ENCODE measurements around the gene USP3. TPM values are rescaled to one million over a fixed set of nuclear protein-coding genes. Genes with fewer than 3 reads are reported as not detected.

USP3 gene
- polyA plus RNA-seq, 1 of the 3 experiments (the other 2 are of a cell fraction): 9.3 TPM

GRCh38 chr15:63519041-63519440 lies 14.6 kb downstream of the USP3 start:
- Histone ChIP-seq H3K9me2 (no peaks in the 10 kb centered on the region), H3K4me1 (ENCODE audit: control insufficient read depth in 1 of 2, insufficient read depth in 2 of 2, low read depth in 1 of 2, low read length in 1 of 2) (peaks cover 8 to 39% of the 10 kb centered on the region in 2 experiments; a peak in 3 of 4 replicates), H3K79me2 (ENCODE audit: insufficient read depth) (peaks cover 100% of the 10 kb centered on the region), H3K4me2 (no peak overlapping the region), H2AFZ (ENCODE audit: low read depth) (no peak overlapping the region), H3K9me3 (no peaks in the 10 kb centered on the region), H3K9ac (no peak overlapping the region), H3K27me3 (ENCODE audit: insufficient read depth) (no peaks in the 10 kb centered on the region), H3K27ac (ENCODE audit: low read depth in 2 of 2, low read length in 1 of 2) (no peak overlapping the region), H3K36me3 (replicated peaks in 1 of 2; ENCODE audit: control insufficient read depth in 1 of 2, insufficient read depth in 2 of 2, low read length in 1 of 2) (no peaks in the 10 kb centered on the region), H4K20me1 (ENCODE audit: insufficient read depth) (peaks cover 76% of the 10 kb centered on the region), H3K4me3 (ENCODE audit: low read depth in 2 of 2, low read length in 1 of 2) (no peak overlapping the region), H3F3A (replicated peaks; ENCODE audit: insufficient read depth) (peaks cover 3% of the 10 kb centered on the region)
- TF ChIP-seq IRF3 (IDR thresholded peaks at IDR 0.05; ENCODE audit: low read depth, low read length): no peak
- no peak for TF ChIP-seq FOXM1 (IDR thresholded peaks at IDR 0.05; ENCODE audit: low read depth)
- no peak for TF ChIP-seq EZH2phosphoT487 (IDR thresholded peaks at IDR 0.05; ENCODE audit: borderline replicate concordance, low read depth)
- TF ChIP-seq, protein P1, sequence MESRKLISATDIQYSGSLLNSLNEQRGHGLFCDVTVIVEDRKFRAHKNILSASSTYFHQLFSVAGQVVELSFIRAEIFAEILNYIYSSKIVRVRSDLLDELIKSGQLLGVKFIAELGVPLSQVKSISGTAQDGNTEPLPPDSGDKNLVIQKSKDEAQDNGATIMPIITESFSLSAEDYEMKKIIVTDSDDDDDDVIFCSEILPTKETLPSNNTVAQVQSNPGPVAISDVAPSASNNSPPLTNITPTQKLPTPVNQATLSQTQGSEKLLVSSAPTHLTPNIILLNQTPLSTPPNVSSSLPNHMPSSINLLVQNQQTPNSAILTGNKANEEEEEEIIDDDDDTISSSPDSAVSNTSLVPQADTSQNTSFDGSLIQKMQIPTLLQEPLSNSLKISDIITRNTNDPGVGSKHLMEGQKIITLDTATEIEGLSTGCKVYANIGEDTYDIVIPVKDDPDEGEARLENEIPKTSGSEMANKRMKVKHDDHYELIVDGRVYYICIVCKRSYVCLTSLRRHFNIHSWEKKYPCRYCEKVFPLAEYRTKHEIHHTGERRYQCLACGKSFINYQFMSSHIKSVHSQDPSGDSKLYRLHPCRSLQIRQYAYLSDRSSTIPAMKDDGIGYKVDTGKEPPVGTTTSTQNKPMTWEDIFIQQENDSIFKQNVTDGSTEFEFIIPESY (IDR thresholded peaks at IDR 0.05; ENCODE audit: borderline replicate concordance, low read depth): no peak
- no peak for TF ChIP-seq SMC3 (IDR thresholded peaks at IDR 0.05; ENCODE audit: low read depth, low read length)
- TF ChIP-seq NFIC (IDR thresholded peaks at IDR 0.05; ENCODE audit: borderline replicate concordance): no peak
- no peak for TF ChIP-seq RFX5 (IDR thresholded peaks at IDR 0.05; ENCODE audit: low read length)
- TF ChIP-seq PBX3 (IDR thresholded peaks at IDR 0.05): no peak
- TF ChIP-seq TCF12 (IDR thresholded peaks at IDR 0.05): no peak
- no peak for TF ChIP-seq CHD2 (IDR thresholded peaks at IDR 0.05; ENCODE audit: low read length, partially characterized antibody)
- TF ChIP-seq, protein P2, sequence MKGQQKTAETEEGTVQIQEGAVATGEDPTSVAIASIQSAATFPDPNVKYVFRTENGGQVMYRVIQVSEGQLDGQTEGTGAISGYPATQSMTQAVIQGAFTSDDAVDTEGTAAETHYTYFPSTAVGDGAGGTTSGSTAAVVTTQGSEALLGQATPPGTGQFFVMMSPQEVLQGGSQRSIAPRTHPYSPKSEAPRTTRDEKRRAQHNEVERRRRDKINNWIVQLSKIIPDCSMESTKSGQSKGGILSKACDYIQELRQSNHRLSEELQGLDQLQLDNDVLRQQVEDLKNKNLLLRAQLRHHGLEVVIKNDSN (IDR thresholded peaks at IDR 0.05; ENCODE audit: borderline replicate concordance, low read depth): no peak
- no peak for TF ChIP-seq TEAD4 (IDR thresholded peaks at IDR 0.05; ENCODE audit: borderline replicate concordance, insufficient read depth)
- TF ChIP-seq SIN3A (IDR thresholded peaks at IDR 0.05; ENCODE audit: borderline replicate concordance, low read depth, low read length): no peak
- no peak for TF ChIP-seq EP300 (IDR thresholded peaks at IDR 0.05; ENCODE audit: borderline replicate concordance in 1 of 2, low read depth in 1 of 2, low read length in 1 of 2)
- no peak for TF ChIP-seq FOSL2 (IDR thresholded peaks at IDR 0.05; ENCODE audit: borderline replicate concordance, low read depth)
- TF ChIP-seq RAD21 (IDR thresholded peaks at IDR 0.05; ENCODE audit: low read length): no peak
- ChIA-PET CTCF (no interaction called here), POLR2A (no interaction called here)
- WGBS (ENCODE audit: low lambda C conversion rate): 100% methylated on average over 4 of the region's 4 CpGs
- no peak for DNase-seq

All from SK-N-SH (cell line).